ENCODE results near the gene PHF14. TPM values are rescaled to one million over a fixed set of nuclear protein-coding genes. Genes with fewer than 3 reads are reported as not detected.

Gene PHF14
- total RNA-seq, 1 donor from 2014 or later, result 63.9 TPM

DNA sequence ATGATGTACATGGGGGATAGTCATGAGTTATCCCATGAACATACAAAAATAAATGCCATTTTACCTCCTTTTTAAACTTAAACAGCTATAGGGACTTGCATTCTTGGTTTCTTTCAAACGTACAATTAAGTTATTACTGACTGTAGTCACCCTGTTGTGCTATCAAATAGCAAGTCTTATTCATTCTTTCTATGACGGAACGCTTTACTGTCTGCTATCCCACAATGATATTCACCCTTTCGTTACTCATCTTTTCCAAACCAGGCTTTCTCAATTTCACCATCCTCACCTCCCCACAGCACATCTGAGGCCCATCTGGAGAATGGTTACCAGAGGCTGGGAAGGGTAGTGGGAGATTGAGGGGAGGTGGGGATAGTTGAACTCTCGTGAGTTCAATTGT, 218.8 kb downstream of the PHF14 start:
- peak overlapping the region; percentile 29 for H3K4me3 Mint-ChIP-seq (ENCODE audit: low read depth)
- H3K9me3 Mint-ChIP-seq (ENCODE audit: low read depth), result no peaks in the 10 kb centered on the region
- H3K27ac Mint-ChIP-seq, result no peak overlapping the region
- peaks cover 22% of the 10 kb centered on the region for H3K4me1 Mint-ChIP-seq (ENCODE audit: low read depth)
- peaks cover 12% of the 10 kb centered on the region for H3K27me3 Mint-ChIP-seq
- no peaks in the 10 kb centered on the region for H3K36me3 Mint-ChIP-seq (ENCODE audit: insufficient read depth)
- no peak for DNase-seq (ENCODE audit: low spot score, unreplicated experiment)
- TF ChIP-seq, protein P1, sequence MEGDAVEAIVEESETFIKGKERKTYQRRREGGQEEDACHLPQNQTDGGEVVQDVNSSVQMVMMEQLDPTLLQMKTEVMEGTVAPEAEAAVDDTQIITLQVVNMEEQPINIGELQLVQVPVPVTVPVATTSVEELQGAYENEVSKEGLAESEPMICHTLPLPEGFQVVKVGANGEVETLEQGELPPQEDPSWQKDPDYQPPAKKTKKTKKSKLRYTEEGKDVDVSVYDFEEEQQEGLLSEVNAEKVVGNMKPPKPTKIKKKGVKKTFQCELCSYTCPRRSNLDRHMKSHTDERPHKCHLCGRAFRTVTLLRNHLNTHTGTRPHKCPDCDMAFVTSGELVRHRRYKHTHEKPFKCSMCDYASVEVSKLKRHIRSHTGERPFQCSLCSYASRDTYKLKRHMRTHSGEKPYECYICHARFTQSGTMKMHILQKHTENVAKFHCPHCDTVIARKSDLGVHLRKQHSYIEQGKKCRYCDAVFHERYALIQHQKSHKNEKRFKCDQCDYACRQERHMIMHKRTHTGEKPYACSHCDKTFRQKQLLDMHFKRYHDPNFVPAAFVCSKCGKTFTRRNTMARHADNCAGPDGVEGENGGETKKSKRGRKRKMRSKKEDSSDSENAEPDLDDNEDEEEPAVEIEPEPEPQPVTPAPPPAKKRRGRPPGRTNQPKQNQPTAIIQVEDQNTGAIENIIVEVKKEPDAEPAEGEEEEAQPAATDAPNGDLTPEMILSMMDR (IDR thresholded peaks at IDR 0.05; ENCODE audit: unreplicated experiment), result no peak

DNA sequence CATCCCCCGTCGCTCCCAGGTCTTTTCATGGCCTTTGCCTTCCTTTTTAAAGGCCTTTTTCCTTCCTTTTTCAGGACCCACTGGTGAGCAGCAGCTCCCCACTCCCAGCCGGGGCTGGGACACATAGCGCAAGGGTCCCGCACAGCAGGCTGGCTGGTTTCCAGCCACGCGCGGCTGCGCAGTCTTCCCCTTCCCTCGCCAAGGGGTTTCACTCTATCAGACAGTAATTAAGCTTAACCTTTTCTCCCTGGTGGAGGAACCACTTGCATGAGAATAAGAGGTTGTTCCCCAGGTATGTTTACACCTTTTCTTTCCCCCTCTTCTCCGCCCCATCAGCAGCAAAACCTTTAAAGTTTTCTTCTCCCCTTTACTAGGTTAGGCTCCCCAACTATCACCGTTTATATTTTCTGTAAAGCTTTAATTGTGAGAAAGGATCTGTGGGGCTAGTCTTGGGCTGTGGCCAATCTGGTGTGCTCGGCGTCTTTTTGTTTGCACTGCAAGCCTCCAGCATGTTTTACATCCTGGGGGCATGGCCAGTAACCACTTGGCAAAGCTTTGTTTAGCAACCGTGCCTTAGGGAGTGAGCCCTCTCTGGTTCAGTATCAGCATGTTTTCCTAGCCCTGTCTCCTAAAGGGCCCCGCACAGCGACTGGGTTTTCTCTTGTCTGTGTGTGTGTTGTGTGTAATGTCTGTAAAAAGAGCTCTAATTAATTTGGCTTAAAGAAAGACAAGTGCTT, 219.6 kb downstream of the PHF14 start:
- H3K27me3 Mint-ChIP-seq, result peaks cover 12% of the 10 kb centered on the region
- no peak for DNase-seq (ENCODE audit: low spot score, unreplicated experiment)

DNA sequence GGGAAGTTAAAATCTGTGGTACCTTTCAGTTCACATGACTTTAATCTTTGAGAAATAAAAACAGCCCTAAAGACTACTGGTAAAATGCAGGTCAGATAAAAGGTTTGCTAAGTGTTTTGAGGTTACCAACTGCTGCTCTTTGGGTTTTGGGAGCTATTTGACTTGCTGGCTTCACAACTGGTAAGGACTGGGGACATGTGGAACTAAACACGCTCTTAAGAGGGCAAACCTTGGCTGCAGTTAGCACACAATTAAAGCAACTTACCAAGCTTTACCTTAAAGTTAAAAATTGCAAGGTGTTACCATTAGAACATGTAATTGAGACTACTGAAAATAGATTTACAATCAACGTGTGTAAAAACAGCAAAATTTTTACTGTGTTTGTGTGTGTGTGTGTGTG, 220.2 kb downstream of the PHF14 start:
- TF ChIP-seq, protein P1 (IDR thresholded peaks at IDR 0.05; ENCODE audit: unreplicated experiment), result no peak
- DNase-seq (ENCODE audit: low spot score, unreplicated experiment), result no peak
- no peaks in the 10 kb centered on the region for H3K9me3 Mint-ChIP-seq (ENCODE audit: low read depth)
- no peak overlapping the region for H3K4me3 Mint-ChIP-seq (ENCODE audit: low read depth)
- peaks cover 22% of the 10 kb centered on the region for H3K4me1 Mint-ChIP-seq (ENCODE audit: low read depth)
- no peaks in the 10 kb centered on the region for H3K36me3 Mint-ChIP-seq (ENCODE audit: insufficient read depth)
- peak overlapping the region; percentile 74 for H3K27ac Mint-ChIP-seq
- peaks cover 12% of the 10 kb centered on the region for H3K27me3 Mint-ChIP-seq

More for the DNA sequence above, 219.6 kb downstream of the PHF14 start:
- Mint-ChIP-seq H3K9me3 (ENCODE audit: low read depth) (no peaks in the 10 kb centered on the region), H3K4me1 (ENCODE audit: low read depth) (peaks cover 22% of the 10 kb centered on the region), H3K4me3 (ENCODE audit: low read depth) (peak overlapping the region; percentile 56), H3K27ac (peak overlapping the region; percentile 74), H3K36me3 (ENCODE audit: insufficient read depth) (no peaks in the 10 kb centered on the region)
- TF ChIP-seq, protein P1 (IDR thresholded peaks at IDR 0.05; ENCODE audit: unreplicated experiment), result no peak

DNA sequence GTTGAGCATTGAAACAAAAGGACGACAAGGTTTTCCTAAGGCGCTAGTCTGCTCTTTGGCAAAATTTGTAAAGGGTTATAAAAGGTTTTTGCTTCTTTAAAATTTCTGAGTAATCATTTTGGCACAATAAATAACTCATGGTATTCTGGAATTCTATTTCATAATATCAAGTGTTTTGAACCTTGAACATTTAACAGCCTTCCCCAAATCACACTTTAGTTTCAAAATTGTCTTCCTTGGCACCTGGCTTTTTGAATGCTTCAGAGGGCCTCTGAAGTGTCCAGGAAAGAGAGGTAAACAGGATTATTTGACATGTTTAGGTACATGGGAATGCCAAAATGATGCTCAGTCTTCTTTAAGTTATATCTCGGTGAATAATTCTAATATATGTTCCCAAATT, 220.8 kb downstream of the PHF14 start:
- Mint-ChIP-seq H3K4me1 (ENCODE audit: low read depth) (peaks cover 22% of the 10 kb centered on the region), H3K27me3 (peaks cover 12% of the 10 kb centered on the region), H3K36me3 (ENCODE audit: insufficient read depth) (no peaks in the 10 kb centered on the region), H3K4me3 (ENCODE audit: low read depth) (no peak overlapping the region), H3K9me3 (ENCODE audit: low read depth) (no peaks in the 10 kb centered on the region), H3K27ac (peak overlapping the region; percentile 41)
- TF ChIP-seq, protein P1 (IDR thresholded peaks at IDR 0.05; ENCODE audit: unreplicated experiment), result no peak
- no peak for DNase-seq (ENCODE audit: low spot score, unreplicated experiment)

GRCh38 chr7:11195502-11195901, 221.8 kb downstream of the PHF14 start:
- DNase-seq (ENCODE audit: low spot score, unreplicated experiment), result no peak

More at GRCh38 chr7:11195502-11195901, 221.8 kb downstream of the PHF14 start:
- H3K4me3 Mint-ChIP-seq (ENCODE audit: low read depth), result no peak overlapping the region
- no peaks in the 10 kb centered on the region for H3K36me3 Mint-ChIP-seq (ENCODE audit: insufficient read depth)
- TF ChIP-seq, protein P1 (IDR thresholded peaks at IDR 0.05; ENCODE audit: unreplicated experiment), result no peak
- H3K4me1 Mint-ChIP-seq (ENCODE audit: low read depth), result peaks cover 22% of the 10 kb centered on the region
- no peak overlapping the region for H3K27ac Mint-ChIP-seq
- H3K27me3 Mint-ChIP-seq, result peaks cover 15% of the 10 kb centered on the region
- no peaks in the 10 kb centered on the region for H3K9me3 Mint-ChIP-seq (ENCODE audit: low read depth)

All from progenitor cell of endocrine pancreas (in vitro differentiated cells).